SK-N-SH (cell line): ENCODE measurements around the gene DDC. TPM values are rescaled to one million over a fixed set of nuclear protein-coding genes. Genes with fewer than 3 reads are reported as not detected.
A peak's percentile ranks its signal among the peaks of the same experiment; 100 is the strongest.

ENCODE experiments used
- CTCF ChIA-PET: fragments of 300-600, 350-600 bp; formaldehyde crosslinking; extraction: SDS; loops from one replicate; lab custom pipeline; 2021; lab: Yijun Ruan, JAX
- POLR2A ChIA-PET: fragments of 350-600 bp; sonication (Branson Sonifier 250); formaldehyde crosslinking; extraction: SDS; loops from one replicate; lab custom pipeline; 2020; ENCODE audit warnings: antibody characterized with exemption, inconsistent platforms; lab: Yijun Ruan, JAX
- DNase-seq: peaks from one replicate; pipeline ENCODE4 v3.0.0; 2012
- H2AFZ ChIP-seq: fragments of 200-600 bp; sonication (generic); 2 replicates; pipeline ENCODE4 v1.8.1; 2016; ENCODE audit warnings: antibody characterized with exemption, mild to moderate bottlenecking, low read depth
- H3F3A ChIP-seq: fragments of 200-600 bp; sonication (generic); replicated peaks from 2 replicates; pipeline ENCODE3; 2016; ENCODE audit warnings: antibody characterized with exemption, mild to moderate bottlenecking; ENCODE audit not compliant: insufficient read depth
- H3K27ac ChIP-seq, 2 experiments: fragments of 200-500 bp in 1 of 2; fragments of 200-600 bp in 1 of 2; sonication (Bioruptor generic) in 1 of 2; sonication (generic), shearing (Covaris generic) in 1 of 2; 2 replicates each; pipeline versions ENCODE4 v1.5.1 to v1.6.1; 2014 to 2016; ENCODE audit warnings: low read depth in 2 of 2, inconsistent platforms in 1 of 2, low read length in 1 of 2, mild to moderate bottlenecking in 1 of 2, mixed read lengths in 1 of 2
- H3K27me3 ChIP-seq: fragments of 200-600 bp; sonication (generic), shearing (Covaris generic); 2 replicates; pipeline ENCODE4 v1.6.1; 2016; ENCODE audit warnings: mixed run types; ENCODE audit not compliant: insufficient read depth
- H3K36me3 ChIP-seq, 2 experiments: fragments of 200-500 bp in 1 of 2; fragments of 200-600 bp in 1 of 2; sonication (Bioruptor generic) in 1 of 2; sonication (generic) in 1 of 2; replicated peaks in 1 of 2; 2 replicates each; pipeline versions ENCODE3 to v1.5.1; 2014 to 2016; ENCODE audit warnings: low read length in 1 of 2, mild to moderate bottlenecking in 1 of 2; ENCODE audit not compliant: insufficient read depth in 2 of 2, control insufficient read depth in 1 of 2
- H3K4me1 ChIP-seq, 2 experiments: fragments of 200-500 bp in 1 of 2; fragments of 200-600 bp in 1 of 2; sonication (Bioruptor generic) in 1 of 2; sonication (generic), shearing (Covaris generic) in 1 of 2; 2 replicates each; pipeline versions ENCODE4 v1.5.1 to v1.6.1; 2014 to 2016; ENCODE audit warnings: low read depth in 1 of 2, low read length in 1 of 2, mixed run types in 1 of 2; ENCODE audit not compliant: insufficient read depth in 2 of 2, control insufficient read depth in 1 of 2
- H3K4me2 ChIP-seq: fragments of 200-600 bp; sonication (generic), shearing (Covaris generic); 2 replicates; pipeline ENCODE4 v1.6.1; 2017; ENCODE audit warnings: mixed run types
- H3K4me3 ChIP-seq, 2 experiments: fragments of 200-500 bp in 1 of 2; fragments of 200-600 bp in 1 of 2; sonication (Bioruptor generic) in 1 of 2; sonication (generic), shearing (Covaris generic) in 1 of 2; 2 replicates each; pipeline versions ENCODE4 v1.5.1 to v1.8.1; 2014 to 2016; ENCODE audit warnings: low read depth in 2 of 2, inconsistent platforms in 1 of 2, low read length in 1 of 2, mild to moderate bottlenecking in 1 of 2, mixed read lengths in 1 of 2, moderate library complexity in 1 of 2
- H3K79me2 ChIP-seq: fragments of 200-600 bp; sonication (generic); 2 replicates; pipeline ENCODE4 v1.8.1; 2017; ENCODE audit warnings: mild to moderate bottlenecking; ENCODE audit not compliant: insufficient read depth
- H3K9ac ChIP-seq: fragments of 200-600 bp; sonication (generic); 2 replicates; pipeline ENCODE4 v1.6.1; 2017; ENCODE audit warnings: mixed run types
- H3K9me2 ChIP-seq: fragments of 200-600 bp; sonication (generic); 2 replicates; pipeline ENCODE4 v1.6.1; 2017; ENCODE audit warnings: mixed run types
- H3K9me3 ChIP-seq: fragments of 200-600 bp; sonication (generic); 2 replicates; pipeline ENCODE4 v1.6.1; 2017; ENCODE audit warnings: mixed run types, mild to moderate bottlenecking, moderate library complexity
- H4K20me1 ChIP-seq: fragments of 200-600 bp; sonication (generic); 2 replicates; pipeline ENCODE4 v1.6.1; 2017; ENCODE audit warnings: mild to moderate bottlenecking, mixed run types; ENCODE audit not compliant: insufficient read depth
- CHD2 ChIP-seq: fragments of 150-350 bp; IDR thresholded peaks from 2 replicates; pipeline ENCODE4 v1.6.1; 2018; ENCODE audit warnings: low read length; ENCODE audit not compliant: partially characterized antibody
- CTCF ChIP-seq: fragments of 200-600 bp; sonication (generic); IDR thresholded peaks from 2 replicates; pipeline ENCODE4 v1.6.1; 2017; ENCODE audit warnings: antibody characterized with exemption, mild to moderate bottlenecking, moderate library complexity
- EP300 ChIP-seq, 2 experiments: IDR thresholded peaks; 2 replicates each; pipeline versions ENCODE4 v1.4.0 to v1.6.1; 2012; ENCODE audit warnings: borderline replicate concordance in 1 of 2, low read depth in 1 of 2, low read length in 1 of 2
- FOSL2 ChIP-seq: IDR thresholded peaks from 2 replicates; pipeline ENCODE4 v1.4.0; 2012; ENCODE audit warnings: low read depth, mild to moderate bottlenecking, moderate library complexity, borderline replicate concordance
- FOXJ3 ChIP-seq: sonication (generic); formaldehyde crosslinking; IDR thresholded peaks from 2 replicates; pipeline ENCODE4 v1.5.1; 2020; ENCODE audit warnings: mild to moderate bottlenecking, missing genetic modification reagents
- MEF2A ChIP-seq: IDR thresholded peaks from 2 replicates; pipeline ENCODE4 v1.4.0; 2012; ENCODE audit warnings: low read depth, borderline replicate concordance
- PBX3 ChIP-seq: IDR thresholded peaks from 2 replicates; pipeline ENCODE4; 2012
- POLR2AphosphoS5 ChIP-seq: IDR thresholded peaks from 2 replicates; pipeline ENCODE4 v1.6.1; 2012; ENCODE audit warnings: low read depth, low read length
- RAD21 ChIP-seq: IDR thresholded peaks from 2 replicates; pipeline ENCODE4 v1.6.1; 2012; ENCODE audit warnings: mild to moderate bottlenecking, low read length
- RCOR1 ChIP-seq: fragments of 150-350 bp; IDR thresholded peaks from 2 replicates; pipeline ENCODE4 v1.6.1; 2017; ENCODE audit warnings: antibody characterized with exemption, low read length
- SMC3 ChIP-seq: IDR thresholded peaks from 2 replicates; pipeline ENCODE4 v1.6.1; 2012; ENCODE audit warnings: low read depth, low read length, improper control_type of control experiment
- TCF12 ChIP-seq: IDR thresholded peaks from 2 replicates; pipeline ENCODE4 v1.4.0; 2012
- YY1 ChIP-seq: IDR thresholded peaks from 2 replicates; pipeline ENCODE4 v1.4.0; 2012; ENCODE audit warnings: low read depth, mild to moderate bottlenecking
- ZBTB33 ChIP-seq: IDR thresholded peaks from 2 replicates; pipeline ENCODE4 v1.4.0; 2012; ENCODE audit warnings: low read depth, borderline replicate concordance
- WGBS: methylation state at CpG from one replicate; pipeline ENCODE4 v1.1.6; 2017; ENCODE audit warnings: low lambda C conversion rate; 5-methylcytosine and 5-hydroxymethylcytosine counted together
- polyA plus RNA-seq, 3 experiments: library from polyadenylated mRNA; depleted of rRNA; stranded (reverse); fragments of >200 nt; gene quantifications; 2 replicates each; pipeline ENCODE4 v1.2.3, GENCODE V29; 2012
- TF ChIP-seq, protein P1 (sequence below): IDR thresholded peaks from 2 replicates; pipeline ENCODE4 v1.4.0; 2012; ENCODE audit warnings: low read depth
- TF ChIP-seq, protein P2 (sequence below): fragments of 150-350 bp; IDR thresholded peaks from 2 replicates; pipeline ENCODE4 v1.6.1; 2017; ENCODE audit warnings: antibody characterized with exemption, low read length, low read depth, borderline replicate concordance

Gene DDC
- polyA plus RNA-seq, 1 of the 3 experiments (the other 2 are of a cell fraction) = 1.8 TPM

GRCh38 chr7:50556247-50556991 is 8.8 kb downstream of the DDC start:
- ChIA-PET POLR2A (interaction anchor here (0.5 to 4.2 kb wide), 6 partner anchors 10 to 239 kb away, joined by 3 to 24 read pairs (median 6); no protein-coding TSS in a partner anchor), CTCF (interaction anchor here (0.9 to 3.9 kb wide), 11 partner anchors 12 to 122 kb away, joined by 3 to 27 read pairs (median 4); no protein-coding TSS in a partner anchor)
- Histone ChIP-seq H3K9me2 (no peaks in the 10 kb centered on the region), H3K27me3 (peaks cover 60% of the 10 kb centered on the region), H3K9ac (no peak overlapping the region), H3F3A (no peaks in the 10 kb centered on the region), H3K36me3 (no peaks in the 10 kb centered on the region), H3K9me3 (no peaks in the 10 kb centered on the region), H2AFZ (no peak overlapping the region), H3K79me2 (no peaks in the 10 kb centered on the region), H4K20me1 (no peaks in the 10 kb centered on the region), H3K4me2 (no peak overlapping the region), H3K4me1 (peaks cover 0 to 61% of the 10 kb centered on the region in 2 experiments; a peak in 2 of 4 replicates), H3K4me3 (peak overlapping the region in 1 of 2 experiments; percentile 55; a peak in 1 of 4 replicates), H3K27ac (peak overlapping the region in 1 of 2 experiments; percentile 67; a peak in 2 of 4 replicates)
- no peak for DNase-seq
- TF ChIP-seq ZBTB33 (no peak), TCF12 (no peak), CTCF (no peak), YY1 (no peak), POLR2AphosphoS5 (no peak), CHD2 (no peak), EP300 (IDR thresholded peaks at IDR 0.05; ENCODE audit: borderline replicate concordance in 1 of 2, low read depth in 1 of 2, low read length in 1 of 2) (no peak), SMC3 (no peak), FOSL2 (no peak), RCOR1 (no peak), FOXJ3 (CRISPR knock-in tag) (no peak), RAD21 (no peak), MEF2A (no peak), PBX3 (no peak)
- TF ChIP-seq, protein P1, sequence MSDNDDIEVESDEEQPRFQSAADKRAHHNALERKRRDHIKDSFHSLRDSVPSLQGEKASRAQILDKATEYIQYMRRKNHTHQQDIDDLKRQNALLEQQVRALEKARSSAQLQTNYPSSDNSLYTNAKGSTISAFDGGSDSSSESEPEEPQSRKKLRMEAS = no peak
- TF ChIP-seq, protein P2, sequence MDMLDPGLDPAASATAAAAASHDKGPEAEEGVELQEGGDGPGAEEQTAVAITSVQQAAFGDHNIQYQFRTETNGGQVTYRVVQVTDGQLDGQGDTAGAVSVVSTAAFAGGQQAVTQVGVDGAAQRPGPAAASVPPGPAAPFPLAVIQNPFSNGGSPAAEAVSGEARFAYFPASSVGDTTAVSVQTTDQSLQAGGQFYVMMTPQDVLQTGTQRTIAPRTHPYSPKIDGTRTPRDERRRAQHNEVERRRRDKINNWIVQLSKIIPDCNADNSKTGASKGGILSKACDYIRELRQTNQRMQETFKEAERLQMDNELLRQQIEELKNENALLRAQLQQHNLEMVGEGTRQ = no peak
- WGBS = 57% methylated on average over 8 of the region's 8 CpGs
